ENCODE measurements around the gene LMAN1L.

Gene LMAN1L

DNA sequence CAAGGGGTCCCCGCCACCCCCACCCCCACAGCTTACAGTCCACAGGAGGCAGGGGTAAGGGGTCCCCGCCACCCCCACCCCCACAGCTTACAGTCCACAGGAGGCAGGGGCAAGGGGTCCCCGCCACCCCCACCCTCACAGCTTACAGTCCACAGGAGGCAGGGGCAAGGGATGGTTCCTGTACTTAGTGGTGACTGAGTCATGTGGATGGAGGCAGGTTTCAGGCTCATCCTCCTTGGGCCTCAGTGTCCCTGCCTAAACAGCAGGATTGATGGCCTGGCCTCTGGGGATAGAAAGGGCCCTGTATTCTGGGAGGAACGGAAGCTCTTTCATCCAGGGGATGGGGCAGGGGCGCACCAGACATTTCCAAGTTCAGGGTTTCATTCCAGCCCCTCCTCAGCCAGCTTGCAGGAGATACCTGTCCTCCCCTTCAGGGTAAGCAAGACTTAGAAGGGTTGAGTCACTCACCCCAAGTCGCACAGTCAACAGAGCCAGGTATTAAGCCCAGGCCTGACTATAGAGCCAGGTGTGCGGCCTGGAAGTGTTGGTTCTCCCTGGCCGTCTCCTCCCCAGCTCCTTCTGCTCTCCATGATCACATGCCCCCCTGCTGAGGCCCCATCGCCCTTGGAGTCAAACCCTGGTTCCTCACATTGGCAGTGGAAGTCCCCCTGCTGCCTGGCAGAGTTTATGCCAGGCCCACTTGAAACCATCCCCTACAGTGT is 18.2 kb upstream of the LMAN1L start:
- no peak for DNase-seq

DNA sequence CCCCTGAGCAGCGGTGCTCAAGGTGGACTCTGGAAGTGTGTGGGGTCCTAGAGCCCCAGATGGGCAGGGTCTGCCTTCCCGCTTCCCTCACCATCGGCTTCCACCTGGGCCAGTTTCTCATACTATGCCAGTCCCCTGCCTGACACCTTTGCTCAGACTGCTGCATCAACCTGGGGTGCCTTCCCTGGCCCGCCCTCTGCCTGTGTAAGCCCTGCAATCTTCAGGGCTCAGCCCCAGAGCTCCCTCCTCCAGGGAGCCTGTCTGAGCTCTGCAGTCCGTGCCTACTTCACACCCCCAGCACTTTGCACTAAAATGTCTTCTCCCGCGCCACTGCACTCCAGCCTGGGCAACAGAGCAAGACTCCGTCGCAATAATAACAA is 17.7 kb upstream of the LMAN1L start:
- no peak for DNase-seq

DNA sequence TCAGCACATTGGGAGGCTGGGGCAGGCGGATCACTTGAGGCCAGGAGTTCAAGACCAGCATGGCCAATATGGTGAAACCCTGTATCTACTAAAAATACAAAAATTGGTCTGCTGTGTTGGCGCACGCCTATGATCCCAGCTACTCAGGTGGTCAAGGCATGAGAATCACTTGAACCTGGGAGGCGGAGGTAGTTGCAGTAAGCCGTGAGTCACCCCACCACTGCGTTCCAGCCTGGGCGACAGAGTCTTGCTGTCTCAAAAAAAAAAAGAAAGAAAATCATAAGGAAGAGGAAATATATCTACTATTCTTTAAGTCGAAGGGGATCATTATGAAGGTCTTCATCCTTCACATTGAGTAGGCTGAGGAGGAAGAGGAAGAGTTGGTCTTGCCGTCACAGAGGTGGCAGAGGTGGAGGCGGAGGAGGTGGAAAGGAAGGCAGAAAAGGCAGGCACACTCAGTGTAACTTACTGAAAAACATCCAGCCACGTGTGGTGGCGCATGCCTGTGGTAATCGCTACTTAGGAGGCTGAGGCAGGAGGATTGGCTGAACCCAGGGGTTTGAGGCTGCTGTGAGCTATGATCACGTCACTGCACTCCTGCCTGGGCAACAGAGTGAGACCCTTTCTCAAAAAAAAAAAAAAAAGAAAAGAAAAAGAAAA is 16.5 kb upstream of the LMAN1L start:
- DNase-seq, result no peak

DNA sequence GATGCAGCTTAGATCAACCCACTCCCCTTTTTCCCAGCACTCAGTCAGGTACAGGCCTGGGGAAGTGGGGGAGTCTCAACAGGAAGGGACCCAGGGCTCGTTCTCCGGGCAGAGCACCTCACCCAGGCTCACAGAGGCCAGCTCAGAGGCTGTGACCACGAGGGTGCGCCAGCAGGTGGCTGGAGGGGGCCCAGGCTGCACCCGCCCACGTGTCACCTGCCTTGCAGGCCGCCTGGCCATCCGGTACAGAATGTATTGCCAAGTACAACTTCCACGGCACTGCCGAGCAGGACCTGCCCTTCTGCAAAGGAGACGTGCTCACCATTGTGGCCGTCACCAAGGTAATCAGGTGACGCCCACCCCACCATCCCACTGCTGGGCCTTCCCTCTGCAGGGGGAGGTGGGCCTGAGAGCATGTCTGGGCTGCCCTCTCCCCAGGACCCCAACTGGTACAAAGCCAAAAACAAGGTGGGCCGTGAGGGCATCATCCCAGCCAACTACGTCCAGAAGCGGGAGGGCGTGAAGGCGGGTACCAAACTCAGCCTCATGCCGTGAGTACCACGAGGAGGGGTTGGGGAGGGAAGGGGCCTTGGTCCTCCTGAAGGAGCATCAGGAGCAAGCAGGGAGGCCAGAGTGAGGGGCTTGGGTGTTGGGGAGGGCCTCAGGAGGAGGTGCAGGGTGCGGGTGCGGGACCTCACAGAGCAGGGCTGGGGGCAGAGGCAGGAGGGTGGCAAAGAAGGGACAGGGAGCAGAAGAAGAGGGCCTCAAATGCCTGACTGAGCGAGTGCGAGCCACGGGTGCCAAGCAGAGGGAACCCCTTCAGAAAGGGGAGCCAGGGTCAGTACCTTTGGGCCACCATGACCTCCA is 14.0 kb upstream of the LMAN1L start:
- no peak for DNase-seq

DNA sequence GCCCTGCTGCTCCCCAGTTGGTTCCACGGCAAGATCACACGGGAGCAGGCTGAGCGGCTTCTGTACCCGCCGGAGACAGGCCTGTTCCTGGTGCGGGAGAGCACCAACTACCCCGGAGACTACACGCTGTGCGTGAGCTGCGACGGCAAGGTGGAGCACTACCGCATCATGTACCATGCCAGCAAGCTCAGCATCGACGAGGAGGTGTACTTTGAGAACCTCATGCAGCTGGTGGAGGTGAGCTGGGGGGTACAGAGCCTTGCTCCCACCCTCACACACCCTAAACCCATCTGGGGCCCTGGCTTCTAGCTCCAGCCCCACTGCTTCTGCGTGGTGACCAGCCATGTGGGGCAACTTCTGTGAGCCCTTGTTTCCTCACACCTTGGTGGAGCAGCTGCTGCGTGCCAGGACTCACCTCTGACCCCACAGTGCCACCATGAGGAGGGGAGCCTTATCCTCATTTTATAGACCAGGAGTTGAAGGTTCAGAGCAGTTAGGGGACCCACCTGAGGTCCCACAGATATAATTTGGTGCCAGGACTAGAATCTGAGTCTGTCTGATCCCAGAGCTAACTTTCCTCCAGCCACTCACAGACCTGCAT is 13.3 kb upstream of the LMAN1L start:
- peak; percentile 30 for DNase-seq

DNA sequence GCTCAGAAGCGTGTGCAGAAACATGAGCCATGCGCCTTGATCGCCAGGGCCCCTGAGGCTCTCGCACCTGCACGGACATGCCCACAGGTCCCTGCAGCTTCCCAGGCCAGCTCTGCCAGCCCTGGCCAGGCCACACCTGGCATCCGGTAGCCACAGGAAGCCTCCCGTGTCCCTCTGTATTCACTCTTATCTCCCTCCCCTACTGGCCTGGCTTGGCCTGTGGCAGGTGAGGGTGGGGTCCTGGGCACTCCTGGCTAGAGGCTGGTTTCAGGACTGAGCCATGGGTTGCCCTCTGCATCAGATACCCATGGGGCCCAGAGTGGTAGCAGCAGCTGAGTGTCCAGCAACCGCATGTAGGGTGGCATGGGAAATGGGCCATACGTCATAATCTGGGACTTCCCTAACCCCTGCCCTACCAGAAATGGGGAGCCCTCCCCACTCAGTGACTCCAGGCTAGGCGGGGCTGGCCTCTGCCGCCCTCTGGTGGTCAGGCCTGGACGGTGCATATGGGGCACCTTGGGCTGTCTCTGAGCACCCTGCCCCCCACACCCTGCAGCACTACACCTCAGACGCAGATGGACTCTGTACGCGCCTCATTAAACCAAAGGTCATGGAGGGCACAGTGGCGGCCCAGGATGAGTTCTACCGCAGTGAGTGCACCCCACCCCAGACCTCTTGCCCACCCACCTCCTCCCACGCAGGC is 12.6 kb upstream of the LMAN1L start:
- peak; percentile 66 for DNase-seq

DNA sequence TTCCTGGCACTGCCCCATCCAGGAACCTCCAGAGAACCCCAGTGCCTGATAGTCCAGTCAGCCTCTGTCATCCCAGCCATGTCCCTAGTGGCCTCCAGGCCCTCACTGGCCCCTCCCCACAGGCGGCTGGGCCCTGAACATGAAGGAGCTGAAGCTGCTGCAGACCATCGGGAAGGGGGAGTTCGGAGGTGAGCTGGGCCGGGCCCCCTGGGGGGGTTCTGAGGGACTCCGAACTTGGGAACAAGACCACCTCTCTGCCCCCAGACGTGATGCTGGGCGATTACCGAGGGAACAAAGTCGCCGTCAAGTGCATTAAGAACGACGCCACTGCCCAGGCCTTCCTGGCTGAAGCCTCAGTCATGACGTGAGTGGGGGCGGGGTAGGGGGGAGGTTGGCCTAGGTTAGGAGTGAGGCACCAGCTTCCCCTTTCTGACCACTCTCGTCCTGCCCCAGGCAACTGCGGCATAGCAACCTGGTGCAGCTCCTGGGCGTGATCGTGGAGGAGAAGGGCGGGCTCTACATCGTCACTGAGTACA is 12.0 kb upstream of the LMAN1L start:
- DNase-seq, result no peak

DNA sequence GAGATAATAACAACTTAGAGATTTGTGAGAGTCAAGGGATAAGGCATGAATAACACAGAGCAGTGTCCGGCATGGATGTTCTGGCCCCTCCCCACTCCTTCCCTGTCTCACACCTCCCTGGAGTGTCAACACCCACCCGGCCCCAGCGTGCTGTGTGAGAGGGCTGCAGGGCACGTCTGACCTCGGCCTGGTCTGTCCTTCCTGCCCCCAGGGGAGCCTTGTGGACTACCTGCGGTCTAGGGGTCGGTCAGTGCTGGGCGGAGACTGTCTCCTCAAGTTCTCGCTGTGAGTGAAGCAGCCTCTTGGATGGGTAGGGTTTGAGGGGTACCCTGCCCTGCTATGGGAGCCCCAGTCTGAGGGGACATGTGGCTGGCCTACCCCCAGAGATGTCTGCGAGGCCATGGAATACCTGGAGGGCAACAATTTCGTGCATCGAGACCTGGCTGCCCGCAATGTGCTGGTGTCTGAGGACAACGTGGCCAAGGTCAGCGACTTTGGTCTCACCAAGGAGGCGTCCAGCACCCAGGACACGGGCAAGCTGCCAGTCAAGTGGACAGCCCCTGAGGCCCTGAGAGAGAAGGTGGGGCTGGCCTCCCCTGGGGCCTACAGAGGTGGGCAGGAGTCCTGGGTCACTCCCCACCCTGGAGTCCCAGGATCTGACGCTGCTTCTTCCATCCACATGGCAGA is 11.2 kb upstream of the LMAN1L start:
- DNase-seq, result no peak

DNA sequence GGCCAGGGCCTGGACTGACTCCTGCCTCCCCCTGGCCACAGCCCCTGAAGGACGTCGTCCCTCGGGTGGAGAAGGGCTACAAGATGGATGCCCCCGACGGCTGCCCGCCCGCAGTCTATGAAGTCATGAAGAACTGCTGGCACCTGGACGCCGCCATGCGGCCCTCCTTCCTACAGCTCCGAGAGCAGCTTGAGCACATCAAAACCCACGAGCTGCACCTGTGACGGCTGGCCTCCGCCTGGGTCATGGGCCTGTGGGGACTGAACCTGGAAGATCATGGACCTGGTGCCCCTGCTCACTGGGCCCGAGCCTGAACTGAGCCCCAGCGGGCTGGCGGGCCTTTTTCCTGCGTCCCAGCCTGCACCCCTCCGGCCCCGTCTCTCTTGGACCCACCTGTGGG is 10.3 kb upstream of the LMAN1L start:
- DNase-seq, result no peak

DNA sequence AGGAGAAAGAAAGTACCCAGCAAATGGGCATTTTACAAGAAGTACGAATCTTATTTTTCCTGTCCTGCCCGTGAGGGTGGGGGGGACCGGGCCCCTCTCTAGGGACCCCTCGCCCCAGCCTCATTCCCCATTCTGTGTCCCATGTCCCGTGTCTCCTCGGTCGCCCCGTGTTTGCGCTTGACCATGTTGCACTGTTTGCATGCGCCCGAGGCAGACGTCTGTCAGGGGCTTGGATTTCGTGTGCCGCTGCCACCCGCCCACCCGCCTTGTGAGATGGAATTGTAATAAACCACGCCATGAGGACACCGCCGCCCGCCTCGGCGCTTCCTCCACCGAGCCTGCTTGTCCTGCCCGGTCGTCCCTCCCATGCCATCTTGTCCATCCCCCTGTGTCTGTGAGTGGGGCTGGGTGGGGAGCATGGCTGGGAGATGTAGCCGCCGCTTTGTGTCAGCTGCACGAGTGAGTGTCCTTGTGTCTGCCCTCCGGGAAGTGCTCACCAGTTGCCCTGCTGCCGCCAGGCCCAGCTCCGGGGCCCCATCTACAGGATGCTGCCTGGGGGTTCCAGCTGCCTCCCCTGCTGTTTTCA is 9.7 kb upstream of the LMAN1L start:
- DNase-seq, result no peak

DNA sequence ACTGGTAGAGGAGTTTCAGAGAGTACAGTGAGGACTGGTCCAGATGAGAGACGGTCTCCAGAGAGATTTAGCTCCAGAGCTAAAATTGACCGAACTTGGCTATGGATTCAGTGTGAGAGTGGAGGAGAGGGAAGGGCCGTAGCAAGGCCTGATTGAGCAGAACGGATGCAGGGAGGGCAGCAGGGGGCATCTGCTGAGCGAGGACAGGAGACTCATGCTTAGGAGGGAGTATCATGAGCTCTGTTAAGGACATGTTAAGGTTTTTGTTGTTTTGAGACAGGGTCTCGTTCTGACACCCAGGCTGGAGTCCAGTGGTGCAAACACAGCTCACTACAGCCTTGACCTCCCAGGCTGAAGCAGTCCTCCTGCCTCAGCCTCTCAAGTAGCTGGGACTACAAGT is 7.7 kb upstream of the LMAN1L start:
- no peak for DNase-seq

DNA sequence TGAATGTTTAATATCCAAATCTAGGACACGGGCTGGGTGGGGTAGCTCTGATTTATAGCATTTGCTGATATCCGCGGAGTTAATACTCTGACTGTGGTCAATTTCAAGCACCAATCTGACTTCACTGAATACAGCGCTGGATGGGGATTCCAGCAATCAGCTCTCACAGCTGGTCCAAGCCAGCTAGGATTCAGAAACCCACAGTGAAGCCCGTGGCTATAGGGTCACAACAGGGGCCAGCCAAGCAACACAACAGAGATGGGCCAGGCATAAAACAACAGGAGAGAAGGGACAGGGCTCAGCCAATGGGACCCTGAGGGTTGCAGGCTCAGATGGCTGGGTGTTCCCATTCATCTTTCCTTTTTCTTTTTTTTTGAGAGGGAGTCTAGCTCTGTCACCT is 5.4 kb upstream of the LMAN1L start:
- no peak for DNase-seq

DNA sequence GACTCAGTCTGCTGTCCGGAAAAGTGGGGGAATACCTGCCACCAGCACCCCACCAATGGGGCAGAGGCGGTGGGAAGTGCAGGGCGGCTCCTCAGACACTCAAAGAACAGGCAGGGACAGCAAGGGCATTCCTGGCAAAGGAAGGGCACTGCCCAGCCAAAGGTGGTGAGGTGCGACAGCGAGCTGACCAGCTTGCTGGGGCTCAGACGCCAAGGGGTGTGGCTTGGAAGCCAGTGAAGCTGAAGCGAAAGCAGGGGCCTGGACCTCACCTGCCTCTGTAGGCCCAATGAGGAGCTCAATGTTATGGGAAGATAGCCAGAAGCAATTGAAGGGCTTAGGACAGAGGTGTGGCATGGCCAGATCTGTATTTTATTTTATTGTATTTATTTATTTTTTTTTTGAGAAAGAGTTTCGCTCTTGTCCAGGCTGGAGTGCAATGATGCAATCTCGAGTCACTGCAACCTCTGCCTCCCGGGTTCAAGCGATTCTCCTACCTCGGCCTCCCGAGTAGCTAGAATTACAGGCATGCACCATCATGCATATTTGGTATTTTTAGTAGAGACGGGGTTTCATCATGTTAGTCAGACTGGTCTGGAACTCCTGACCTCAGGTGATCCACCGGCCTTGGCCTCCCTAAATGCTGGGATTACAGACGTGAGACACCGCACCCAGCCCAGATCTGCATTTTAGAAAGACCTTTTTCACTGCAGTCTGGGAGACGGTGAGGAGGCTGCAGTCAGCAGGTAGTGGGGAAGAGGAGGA is 4.4 kb upstream of the LMAN1L start:
- no peak for DNase-seq

DNA sequence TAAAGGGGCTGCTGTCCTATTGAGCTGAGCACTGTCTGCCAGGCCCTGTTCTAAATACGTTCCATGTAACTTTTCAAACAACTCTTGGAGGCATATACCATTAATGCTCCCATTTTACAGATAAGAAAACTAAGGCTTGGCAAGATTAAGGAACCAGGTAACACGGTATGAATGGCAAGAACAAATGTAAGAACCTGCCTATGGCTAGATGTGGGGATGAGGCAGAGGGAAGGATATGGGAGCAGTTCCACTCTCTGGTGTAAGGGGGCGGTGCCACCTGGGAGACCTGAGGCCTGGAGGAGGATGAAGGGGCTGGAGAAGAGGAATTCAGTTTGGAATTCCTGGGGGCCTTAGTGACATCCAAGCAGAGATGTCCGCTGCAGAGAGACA is 3.8 kb upstream of the LMAN1L start:
- DNase-seq, result no peak

DNA sequence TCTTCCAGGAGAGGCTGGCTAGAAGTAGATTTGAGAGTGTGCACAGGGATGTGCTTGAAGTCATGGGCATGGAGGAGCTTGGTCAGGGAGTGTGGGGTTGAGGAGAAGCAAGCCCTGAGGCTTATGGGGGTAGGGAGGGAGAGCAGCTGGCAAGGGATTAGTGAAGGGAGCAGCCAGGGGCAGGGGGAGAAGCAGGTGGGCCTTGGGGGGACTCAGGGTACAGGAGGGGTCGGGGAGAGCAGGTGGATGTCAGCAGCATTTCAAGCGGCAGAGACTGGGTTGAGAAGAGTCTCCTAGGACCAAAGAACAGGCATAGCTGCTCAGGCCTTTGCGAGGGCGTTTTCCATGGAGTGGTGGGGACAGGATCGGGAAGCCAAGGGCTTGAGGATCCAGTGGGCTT is 3.4 kb upstream of the LMAN1L start:
- DNase-seq, result no peak

DNA sequence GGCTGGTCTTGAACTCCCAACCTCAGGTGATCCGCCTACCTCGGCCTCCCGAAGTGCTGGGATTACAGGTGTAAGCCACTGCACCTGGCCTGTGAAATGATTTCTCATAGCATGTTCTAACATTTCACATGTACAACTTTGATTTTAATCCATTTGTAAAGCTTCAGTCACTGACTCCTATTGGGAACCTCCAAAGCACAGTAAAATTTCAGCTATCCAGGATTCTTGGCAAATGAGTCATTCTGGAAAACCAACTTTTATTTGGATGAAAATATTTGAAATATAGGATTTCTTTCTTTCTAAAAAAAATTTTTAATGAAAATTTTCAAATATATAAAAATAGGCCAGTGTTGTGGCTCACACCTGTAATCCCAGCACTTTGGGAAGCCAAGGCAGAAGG is 2.7 kb upstream of the LMAN1L start:
- no peak for DNase-seq

DNA sequence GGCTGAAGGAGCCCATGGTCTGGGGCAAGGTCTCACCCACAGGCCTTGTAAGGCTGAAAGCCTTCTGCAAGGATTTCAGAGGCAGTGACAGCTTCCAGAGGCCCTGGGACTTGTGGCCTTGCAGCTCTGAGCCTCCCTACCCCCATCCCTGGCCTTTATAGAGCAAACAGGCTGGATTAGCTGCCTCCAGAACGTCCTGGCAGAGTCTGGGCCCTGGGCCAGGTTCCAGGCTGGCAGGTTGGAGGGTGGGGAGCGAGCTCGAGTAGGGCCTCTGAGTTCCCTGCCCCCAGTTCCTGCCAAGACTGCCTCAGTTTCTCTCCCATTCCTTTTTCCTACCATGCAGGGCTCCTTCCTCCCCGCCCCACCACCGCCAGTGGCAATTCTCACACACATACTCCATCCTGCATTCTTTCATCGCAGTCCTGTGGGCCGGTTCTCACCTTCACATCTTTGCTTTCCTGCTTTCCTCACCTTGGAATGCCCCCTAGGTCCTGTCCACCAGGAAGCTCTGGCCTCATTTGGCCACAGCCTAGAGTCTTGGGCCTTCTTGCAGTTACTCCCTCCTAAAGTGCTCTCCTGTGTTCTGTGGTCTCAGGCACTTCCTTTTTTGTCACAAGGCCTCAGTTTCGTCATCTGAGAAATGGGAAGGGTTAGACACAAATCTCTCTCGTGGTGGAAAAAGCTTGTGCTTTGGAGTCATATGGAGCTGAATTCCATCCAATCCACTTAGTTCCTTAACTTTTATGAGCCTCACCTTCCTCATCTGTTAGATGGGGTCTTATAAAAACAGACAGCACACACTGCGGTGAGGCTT is 2.7 kb downstream of the LMAN1L start:
- no peak for DNase-seq

DNA sequence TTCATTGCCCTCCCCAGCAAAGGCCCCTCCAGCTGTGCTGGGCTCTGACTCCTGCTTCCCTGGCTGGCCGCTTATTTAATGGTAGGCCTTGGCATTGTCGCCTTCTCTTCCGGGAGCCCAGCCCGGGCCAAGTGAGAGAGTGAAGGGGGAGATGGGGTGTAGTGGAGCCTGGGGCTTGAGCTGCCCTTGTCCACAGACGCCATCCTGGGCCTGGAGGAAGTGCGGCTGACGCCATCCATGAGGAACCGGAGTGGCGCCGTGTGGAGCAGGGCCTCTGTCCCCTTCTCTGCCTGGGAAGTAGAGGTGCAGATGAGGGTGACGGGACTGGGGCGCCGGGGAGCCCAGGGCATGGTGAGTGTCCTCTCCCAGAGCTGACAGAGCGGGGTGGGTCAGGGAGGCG is 3.3 kb downstream of the LMAN1L start:
- no peak for DNase-seq

DNA sequence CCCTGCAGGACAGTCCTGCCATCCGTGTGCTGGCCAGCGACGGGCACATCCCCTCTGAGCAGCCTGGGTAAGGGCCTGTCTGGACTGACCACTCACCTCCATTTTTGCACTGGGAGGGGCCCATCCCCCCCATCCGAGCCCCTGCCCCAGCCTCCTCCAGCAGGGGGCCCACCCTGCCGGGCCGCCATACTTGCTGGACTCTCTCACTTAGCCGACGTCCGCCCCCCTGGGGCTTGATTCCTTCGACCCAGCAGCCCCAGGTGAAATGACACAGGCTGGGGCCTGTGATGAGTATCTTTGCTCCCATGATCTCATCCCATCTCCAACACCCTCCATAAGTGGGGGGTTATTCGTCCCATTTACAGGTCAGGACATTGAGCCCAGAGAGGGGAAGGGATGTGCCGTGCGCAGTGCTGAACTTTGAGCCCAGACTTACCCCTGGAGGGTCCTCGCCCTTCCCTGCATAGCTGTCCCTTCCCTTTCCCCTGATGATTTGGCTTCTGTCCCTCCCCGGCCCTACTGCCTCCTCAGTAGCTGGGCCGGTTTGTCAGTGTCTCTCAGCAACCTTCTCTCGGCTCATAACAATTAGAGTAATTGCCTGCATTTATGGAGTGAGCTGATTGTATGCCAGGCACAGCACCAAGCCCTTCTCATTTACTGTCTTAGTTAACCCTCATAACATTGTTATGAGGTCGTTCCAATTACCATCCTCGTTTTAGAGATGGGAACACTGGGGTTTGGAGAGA is 4.2 kb downstream of the LMAN1L start:
- DNase-seq, result no peak
